HepG2 (cell line): ENCODE measurements around the gene TOM1L2. TPM values are rescaled to one million over a fixed set of nuclear protein-coding genes. Genes with fewer than 3 reads are reported as not detected.
A peak's percentile ranks its signal among the peaks of the same experiment; 100 is the strongest.

Experiments used
- ATAC-seq: fragments of 200-7000 bp; cut with Tn5 transposase; 3 replicates; pipeline ENCODE4 v1.9.1; 2020; ENCODE audit warnings: mild to moderate bottlenecking, moderate library complexity
- BruUV-seq: library from RNA; stranded (reverse); fragments of 400-500 nt; replicated peaks from 2 replicates; lab custom pipeline; 2021; lab: Mats Ljungman, UMichigan
- CTCF ChIA-PET: fragments of 300-600 bp; formaldehyde crosslinking; extraction: SDS; loops from one replicate; lab custom pipeline; 2021; ENCODE audit warnings: low total read pairs, inconsistent platforms, low intra/inter-chr PET ratio; lab: Yijun Ruan, JAX
- POLR2A ChIA-PET: fragments of 350-600 bp; sonication (Branson Sonifier 250); formaldehyde crosslinking; loops from one replicate; lab custom pipeline; 2020; ENCODE audit warnings: antibody characterized with exemption, inconsistent platforms; lab: Yijun Ruan, JAX
- DNase-seq: peaks from one replicate; pipeline ENCODE4 v3.0.0-alpha.2; 2015; ENCODE audit warnings: low spot score
- FAIRE-seq: peaks from 3 replicates; lab custom pipeline; 2011; peaks lifted over from hg19 to GRCh38; lab: Jason Lieb, UNC
- H2AFZ ChIP-seq: one replicate; pipeline ENCODE4 v1.6.1; 2011; ENCODE audit warnings: low read length, inconsistent platforms
- H3K27ac ChIP-seq: fragments of 300-600 bp; 3 replicates; pipeline ENCODE4 v1.8.0; 2011; ENCODE audit warnings: mixed run types, mild to moderate bottlenecking, mixed read lengths, low read length, inconsistent platforms; ENCODE audit not compliant: insufficient read depth; ENCODE audit errors: extremely low read length
- H3K27me3 ChIP-seq, 2 experiments: fragments of 200-600 bp in 1 of 2; 2 replicates in 1 of 2; 3 replicates in 1 of 2; pipeline versions ENCODE4 v1.6.0 to v1.8.0; 2011; ENCODE audit warnings: low read length in 2 of 2, mild to moderate bottlenecking in 2 of 2, moderate library complexity in 2 of 2, inconsistent platforms in 1 of 2; ENCODE audit not compliant: insufficient read depth in 2 of 2, control insufficient read depth in 1 of 2
- H3K36me3 ChIP-seq, 2 experiments: fragments of 200-600 bp in 1 of 2; replicated peaks in 1 of 2; 2 replicates in 1 of 2; 3 replicates in 1 of 2; pipeline versions ENCODE4 v1.5.1 to v1.8.0; 2011; ENCODE audit warnings: low read length in 2 of 2, inconsistent platforms in 1 of 2; ENCODE audit not compliant: insufficient read depth in 2 of 2, control insufficient read depth in 1 of 2
- H3K4me1 ChIP-seq: 2 replicates; pipeline ENCODE4 v1.5.1; 2012; ENCODE audit warnings: low read length, inconsistent platforms; ENCODE audit not compliant: insufficient read depth
- H3K4me2 ChIP-seq: 2 replicates; pipeline ENCODE4 v1.6.0; 2011; ENCODE audit warnings: low read depth, low read length, inconsistent platforms
- H3K4me3 ChIP-seq, 3 experiments: fragments of 200-600 bp in 1 of 3; sonication (generic), shearing (Covaris generic) in 1 of 3; replicated peaks in 1 of 3; 2 replicates each; pipeline ENCODE4 v1.5.1; 2011 to 2016; ENCODE audit warnings: low read length in 3 of 3, inconsistent platforms in 2 of 3, low read depth in 2 of 3, mild to moderate bottlenecking in 2 of 3, control low read depth in 1 of 3, mixed read lengths in 1 of 3; ENCODE audit not compliant: insufficient read depth in 1 of 3
- H3K79me2 ChIP-seq: one replicate; pipeline ENCODE4 v1.6.1; 2011; ENCODE audit warnings: low read length, inconsistent platforms; ENCODE audit not compliant: insufficient read depth
- H3K9ac ChIP-seq: 2 replicates; pipeline ENCODE4 v1.6.0; 2011; ENCODE audit warnings: mild to moderate bottlenecking, low read depth, low read length, inconsistent platforms; ENCODE audit not compliant: insufficient read depth
- H3K9me3 ChIP-seq: 2 replicates; pipeline ENCODE4 v1.5.1; 2012; ENCODE audit warnings: mild to moderate bottlenecking, low read length
- H4K20me1 ChIP-seq: 2 replicates; pipeline ENCODE4 v1.6.0; 2011; ENCODE audit warnings: inconsistent platforms, mild to moderate bottlenecking, low read length, moderate library complexity; ENCODE audit not compliant: insufficient read depth
- MNT ChIP-seq: fragments of 450-650 bp; IDR thresholded peaks from 2 replicates; pipeline ENCODE4 v1.6.1; 2016
- PCBP1 ChIP-seq: fragments of 200-400 bp; formaldehyde crosslinking; IDR thresholded peaks from 2 replicates; pipeline ENCODE4 v1.6.1; 2017; ENCODE audit warnings: mild to moderate bottlenecking, low read depth, low read length, borderline replicate concordance
- POLR2A ChIP-seq, 2 experiments: IDR thresholded peaks; 2 replicates each; pipeline ENCODE4 v1.6.1; 2011; ENCODE audit warnings: low read depth in 2 of 2, low read length in 2 of 2, mild to moderate bottlenecking in 1 of 2, moderate library complexity in 1 of 2; ENCODE audit not compliant: insufficient read depth in 1 of 2
- RBM22 ChIP-seq: fragments of 200-400 bp; formaldehyde crosslinking; optimal IDR thresholded peaks from 2 replicates; pipeline ENCODE3; 2017; ENCODE audit warnings: mild to moderate bottlenecking, low read length, moderate library complexity
- SMARCE1 ChIP-seq: fragments of 450-650 bp; IDR thresholded peaks from 2 replicates; pipeline ENCODE4 v1.6.1; 2017; ENCODE audit warnings: borderline replicate concordance
- ZMYM3 ChIP-seq: sonication (generic); formaldehyde crosslinking; IDR thresholded peaks from 2 replicates; pipeline ENCODE4 v1.5.1; 2020; ENCODE audit warnings: mild to moderate bottlenecking, missing genetic modification reagents
- WGBS: methylation state at CpG from one replicate; pipeline ENCODE4 v1.1.6; 2017; ENCODE audit warnings: low lambda C conversion rate; 5-methylcytosine and 5-hydroxymethylcytosine counted together
- in situ Hi-C: cut with HindIII; loops from 2 replicates; pipeline ENCODE4 v1.10.0; 2017; ENCODE audit warnings: low pct_unique_long_range_greater_than_20kb; ENCODE audit not compliant: extremely low pct_ligation_motif_present
- intact Hi-C: fragments of 100-400 bp; cut with micrococcal nuclease; formaldehyde crosslinking; loops from one replicate; pipeline ENCODE4 v1.10.0; 2022; ENCODE audit not compliant: unreplicated experiment
- polyA plus RNA-seq, 8 experiments: library from polyadenylated mRNA; depleted of rRNA in 3 of 8; stranded (reverse) in 7 of 8; unstranded in 1 of 8; fragments of >200 nt; fragmentation: Illumina TruSeq in 4 of 8; extraction: Trizol in 4 of 8; gene quantifications; 2 replicates each; pipeline versions ENCODE4 v1.2.1 to v1.2.3, GENCODE V29; 2011 to 2016; ENCODE audit warnings: low read depth in 4 of 8, missing spikeins in 1 of 8, mixed read lengths in 1 of 8; ENCODE audit not compliant: insufficient read depth in 1 of 8
- total RNA-seq, 5 experiments: library from RNA; depleted of rRNA; stranded (reverse); fragments of >200 nt; fragmentation: Illumina TruSeq; extraction: Trizol; gene quantifications; 2 replicates each; pipeline ENCODE4 v1.2.3, GENCODE V29; 2016; ENCODE audit warnings: low read depth in 1 of 5
- TF ChIP-seq, protein P1 (sequence below): IDR thresholded peaks from 2 replicates; pipeline ENCODE4 v1.6.1; 2012; ENCODE audit warnings: low read depth, low read length, improper control_type of control experiment

Gene TOM1L2
- total and polyA plus RNA-seq, 2 of the 13 experiments (the other 11 are each of a cell fraction or from before 2014, with no cell fraction given), result 4.7 to 7.4 TPM

GRCh38 chr17:17815436-17816200 is 156.6 kb downstream of the TOM1L2 start:
- H3K4me2 ChIP-seq, result no peak overlapping the region
- BruUV-seq, result no TSS peak
- ATAC-seq, result no peak
- H3K27ac ChIP-seq, result peak overlapping the region; percentile 18
- no peak for DNase-seq
- H3K27me3 ChIP-seq, result no peaks in the 10 kb centered on the region
- no peak overlapping the region for H3K4me3 ChIP-seq
- peaks cover 52 to 69% of the 10 kb centered on the region in 2 experiments for H3K36me3 ChIP-seq
- in situ Hi-C loops, result no loop called here
- no peak for FAIRE-seq
- no peak overlapping the region for H2AFZ ChIP-seq
- WGBS, result 93% methylated on average over 5 of the region's 17 CpGs
- H3K4me1 ChIP-seq, result peaks cover 51% of the 10 kb centered on the region
- peaks cover 31% of the 10 kb centered on the region; the same call in 1 of the 2 replicates for H4K20me1 ChIP-seq
- no peaks in the 10 kb centered on the region for H3K9me3 ChIP-seq
- no peak overlapping the region for H3K9ac ChIP-seq
- POLR2A ChIA-PET, result interaction anchor here (1.0 kb wide), 1 partner anchor 21 kb away, joined by 3 read pairs; no protein-coding TSS in a partner anchor
- TF ChIP-seq POLR2A (IDR thresholded peaks at IDR 0.05; ENCODE audit: insufficient read depth in 1 of 2, low read depth in 2 of 2, low read length in 2 of 2), result 0 out of 4 replicates have a peak, but pooled peaks of 1 of the 2 experiments have one; percentile 11
- TF ChIP-seq, protein P1, sequence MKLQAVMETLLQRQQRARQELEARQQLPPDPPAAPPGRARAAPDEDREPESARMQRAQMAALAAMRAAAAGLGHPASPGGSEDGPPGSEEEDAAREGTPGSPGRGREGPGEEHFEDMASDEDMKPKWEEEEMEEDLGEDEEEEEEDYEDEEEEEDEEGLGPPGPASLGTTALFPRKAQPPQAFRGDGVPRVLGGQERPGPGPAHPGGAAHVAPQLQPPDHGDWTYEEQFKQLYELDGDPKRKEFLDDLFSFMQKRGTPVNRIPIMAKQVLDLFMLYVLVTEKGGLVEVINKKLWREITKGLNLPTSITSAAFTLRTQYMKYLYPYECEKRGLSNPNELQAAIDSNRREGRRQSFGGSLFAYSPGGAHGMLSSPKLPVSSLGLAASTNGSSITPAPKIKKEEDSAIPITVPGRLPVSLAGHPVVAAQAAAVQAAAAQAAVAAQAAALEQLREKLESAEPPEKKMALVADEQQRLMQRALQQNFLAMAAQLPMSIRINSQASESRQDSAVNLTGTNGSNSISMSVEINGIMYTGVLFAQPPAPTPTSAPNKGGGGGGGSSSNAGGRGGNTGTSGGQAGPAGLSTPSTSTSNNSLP, result no peak
- TF ChIP-seq RBM22, result peak; percentile 62
- TF ChIP-seq MNT, result 0 out of 2 replicates have a peak, but pooled peaks have one; percentile 13
- 0 out of 2 replicates have a peak, but pooled peaks have one; percentile 11 for TF ChIP-seq PCBP1
- TF ChIP-seq SMARCE1, result no peak
- TF ChIP-seq ZMYM3 (CRISPR knock-in tag), result no peak
- TF ChIP-seq, all 625 proteins: peak for 4
- intact Hi-C loops, result no loop called here
- peaks cover 5% of the 10 kb centered on the region for H3K79me2 ChIP-seq
- CTCF ChIA-PET, result no interaction called here
